ENCODE results near the gene IFNE. TPM values are rescaled to one million over a fixed set of nuclear protein-coding genes. Genes with fewer than 3 reads are reported as not detected.
"Not testable (repeated sequence)": the region's sequence is repeated elsewhere in the genome, so short reads cannot be mapped to it uniquely, and the experiment has no call there.

The IFNE gene
- total RNA-seq, 4 donors from 2014 or later, result 1.9 TPM; not detected in 3

GRCh38 chr9:21455320-21455719 is 26.8 kb downstream of the IFNE start:
- no peaks in the 10 kb centered on the region for H3K4me1 ChIP-seq
- no peak overlapping the region for H3K4me3 ChIP-seq
- TF ChIP-seq CTCF (IDR thresholded peaks at IDR 0.05) (peak in 3 of 4 experiments; percentile 20 to 38 (median 30)), POLR2A (IDR thresholded peaks at IDR 0.05) (no peak)
- no peaks in the 10 kb centered on the region for H3K36me3 ChIP-seq
- no peak for DNase-seq
- H3K9me3 ChIP-seq, result no peaks in the 10 kb centered on the region
- intact Hi-C loops (cut with DNase I; ENCODE audit: low total_unique reads), result no loop called here
- no peaks in the 10 kb centered on the region for H3K27me3 ChIP-seq
- H3K27ac ChIP-seq, result no peak overlapping the region

GRCh38 chr9:21454149-21454548 is 28.0 kb downstream of the IFNE start:
- no peak for TF ChIP-seq CTCF (IDR thresholded peaks at IDR 0.05)
- TF ChIP-seq POLR2A (IDR thresholded peaks at IDR 0.05), result no peak
- H3K36me3 ChIP-seq, result no peaks in the 10 kb centered on the region
- intact Hi-C loops (cut with DNase I; ENCODE audit: low total_unique reads), result no loop called here
- no peaks in the 10 kb centered on the region for H3K4me1 ChIP-seq
- no peak for DNase-seq
- no peaks in the 10 kb centered on the region for H3K27me3 ChIP-seq
- no peaks in the 10 kb centered on the region for H3K9me3 ChIP-seq
- no peak overlapping the region for H3K4me3 ChIP-seq
- H3K27ac ChIP-seq, result no peak overlapping the region

- no peak for DNase-seq
- intact Hi-C loops (cut with DNase I; ENCODE audit: low total_unique reads), result no loop called here
- Histone ChIP-seq H3K4me3 (no peak overlapping the region), H3K27ac (no peak overlapping the region), H3K9me3 (no peaks in the 10 kb centered on the region), H3K27me3 (no peaks in the 10 kb centered on the region), H3K36me3 (no peaks in the 10 kb centered on the region), H3K4me1 (no peaks in the 10 kb centered on the region)
- no peak for TF ChIP-seq POLR2A (IDR thresholded peaks at IDR 0.05)
- no peak for TF ChIP-seq CTCF (IDR thresholded peaks at IDR 0.05)
These were observed 29.4 kb downstream of the IFNE start for GRCh38 chr9:21452681-21453080.

GRCh38 chr9:21450733-21451394 is 31.2 kb downstream of the IFNE start:
- TF ChIP-seq POLR2A (IDR thresholded peaks at IDR 0.05) (no peak), CTCF (IDR thresholded peaks at IDR 0.05) (no peak)
- Histone ChIP-seq H3K27ac (no peak overlapping the region), H3K27me3 (no peaks in the 10 kb centered on the region), H3K4me3 (no peak overlapping the region), H3K4me1 (no peaks in the 10 kb centered on the region), H3K9me3 (no peaks in the 10 kb centered on the region), H3K36me3 (no peaks in the 10 kb centered on the region)
- DNase-seq, result no peak
- intact Hi-C loops (cut with DNase I; ENCODE audit: low total_unique reads), result no loop called here

- H3K27me3 ChIP-seq; H3K4me3 ChIP-seq; DNase-seq; H3K9me3 ChIP-seq; intact Hi-C loops (cut with DNase I; ENCODE audit: low total_unique reads); H3K27ac ChIP-seq; H3K36me3 ChIP-seq; H3K4me1 ChIP-seq: not testable (repeated sequence)
These were observed 32.8 kb downstream of the IFNE start for GRCh38 chr9:21449312-21449711.

All from uterus (tissue), 4 donors.